DMS79 (cell line): ENCODE data around the gene LETM1.

Experiments used
- DNase-seq: peaks from one replicate; lab custom pipeline; 2025; lab: John Stamatoyannopoulos, UW

The LETM1 gene

GRCh38 chr4:1763070-1763549, 92.8 kb downstream of the LETM1 start:
- no peak for DNase-seq

DNA sequence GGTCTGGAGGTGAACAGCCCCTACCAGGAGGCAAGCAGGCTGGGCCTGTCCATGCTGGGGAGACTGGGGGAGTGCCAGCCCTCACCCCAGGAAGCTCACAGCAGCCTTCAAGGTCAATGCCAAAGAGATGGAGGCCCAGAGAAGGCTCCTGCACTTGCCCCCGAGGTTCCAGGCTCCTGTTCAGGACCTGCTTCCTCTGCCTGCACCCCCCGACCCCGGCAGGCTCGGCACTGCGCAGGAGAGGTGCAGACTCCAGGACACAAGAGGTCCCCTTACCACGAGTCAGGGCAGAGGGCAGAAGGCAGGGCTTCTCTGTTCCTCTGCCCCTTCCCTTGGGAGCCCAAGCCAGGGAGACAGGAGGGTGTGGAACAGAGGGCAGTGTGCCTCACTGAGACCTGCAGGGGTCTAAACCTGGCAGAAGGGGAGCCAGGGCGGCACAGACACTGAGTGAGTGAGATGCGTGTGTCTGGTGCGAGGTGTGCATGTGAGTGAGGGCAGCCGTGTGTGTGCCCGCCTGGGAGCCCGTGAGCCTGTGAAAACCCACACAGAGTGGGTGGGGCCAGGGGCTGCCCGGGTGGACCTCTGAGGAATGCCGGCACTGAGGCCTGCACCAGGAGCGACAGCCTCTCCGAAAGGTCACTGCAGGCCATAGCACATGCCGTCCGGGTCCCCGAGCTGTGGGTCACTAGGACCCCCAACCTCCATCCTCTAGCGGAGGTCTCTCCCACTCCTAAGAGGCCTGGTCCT, 93.5 kb downstream of the LETM1 start:
- DNase-seq: no peak
